ENCODE results near the gene PDE4D.
"Not testable (repeated sequence)": the region's sequence is repeated elsewhere in the genome, so short reads cannot be mapped to it uniquely, and the experiment has no call there.

PDE4D gene

DNA sequence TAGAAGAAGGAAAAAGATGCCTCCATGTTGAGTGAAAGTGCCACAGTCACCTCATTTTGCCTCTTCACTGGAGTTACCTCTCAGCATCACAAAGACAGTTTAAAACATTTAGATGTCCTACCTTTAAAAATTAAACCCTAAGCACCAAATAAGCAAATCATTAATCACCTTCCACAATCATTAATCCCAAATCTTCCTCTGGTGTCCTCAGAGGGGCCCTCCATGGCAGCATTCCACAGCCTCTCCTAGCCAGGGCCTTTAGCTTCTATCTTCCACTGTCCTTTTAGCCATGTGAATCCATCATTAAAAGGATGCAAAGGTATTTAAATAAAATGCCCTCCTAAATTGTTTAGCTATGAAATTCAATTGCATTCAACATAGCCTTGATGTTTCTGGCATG lies 310.8 kb downstream of the PDE4D start:
- DNase-seq (ENCODE audit: low spot score), result no peak

GRCh38 chr5:59579824-59580167 lies 313.7 kb downstream of the PDE4D start:
- no peak for DNase-seq (ENCODE audit: low spot score)

GRCh38 chr5:59579101-59579823 lies 314.3 kb downstream of the PDE4D start:
- DNase-seq (ENCODE audit: low spot score), result no peak

GRCh38 chr5:59577485-59577884 lies 316.0 kb downstream of the PDE4D start:
- no peak for DNase-seq (ENCODE audit: low spot score)

- DNase-seq (ENCODE audit: low spot score), result no peak
Observed at GRCh38 chr5:59575648-59576445, 317.7 kb downstream of the PDE4D start.

DNA sequence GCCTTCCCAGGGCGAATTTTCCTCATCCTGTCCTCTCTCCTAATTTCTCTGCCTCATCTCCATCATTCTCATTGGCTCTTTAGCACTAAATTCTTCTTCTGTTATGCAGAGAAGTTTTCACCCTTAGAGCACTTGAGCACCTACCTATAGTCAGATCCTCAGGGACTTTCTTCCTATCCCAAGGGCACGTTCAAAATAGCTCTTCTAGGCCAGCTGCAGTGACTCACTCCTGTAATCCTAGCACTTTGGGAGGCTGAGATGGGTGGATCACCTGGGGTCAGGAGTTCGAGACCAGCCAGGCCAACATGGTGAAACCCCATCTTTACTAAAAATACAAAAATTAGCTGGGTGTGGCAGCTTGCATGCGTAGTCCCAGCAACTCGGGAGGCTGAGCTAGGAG lies 320.0 kb downstream of the PDE4D start:
- not testable (repeated sequence) for DNase-seq (ENCODE audit: low spot score)

GRCh38 chr5:59571067-59571466 lies 322.5 kb downstream of the PDE4D start:
- no peak for DNase-seq (ENCODE audit: low spot score)

DNA sequence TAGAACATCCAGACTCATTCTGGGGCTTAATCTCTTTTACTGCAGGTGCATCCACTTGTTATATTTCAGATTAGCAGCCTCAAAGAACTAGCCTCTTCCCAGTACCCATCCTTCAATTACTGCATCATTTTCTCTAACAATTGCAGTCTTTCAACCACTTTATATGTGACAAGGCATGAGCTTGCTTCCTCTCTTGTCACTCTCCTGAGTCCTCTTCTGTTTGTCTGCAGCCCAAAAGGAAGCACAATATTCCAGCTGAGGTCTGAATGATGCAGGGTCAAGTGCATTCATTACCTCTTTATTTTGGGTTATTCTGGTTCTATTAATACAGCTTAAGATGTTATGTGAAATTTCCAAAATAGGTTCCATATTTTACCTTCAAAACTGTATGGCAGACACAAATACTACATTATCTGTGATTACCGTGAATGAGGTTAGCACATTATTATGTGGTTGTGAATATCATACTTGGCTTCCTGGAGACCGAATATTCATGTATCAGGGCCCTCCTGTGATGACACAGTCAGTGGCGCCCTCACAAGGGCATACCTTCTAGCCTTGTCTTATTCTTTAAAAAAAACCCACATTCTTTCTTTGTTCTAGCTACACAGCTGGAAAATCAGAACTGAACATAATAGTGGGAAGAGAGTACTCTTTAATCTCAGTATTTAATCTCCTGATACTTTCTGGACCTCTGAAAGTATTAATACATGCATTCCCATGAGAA lies 323.8 kb downstream of the PDE4D start:
- DNase-seq (ENCODE audit: low spot score), result no peak

GRCh38 chr5:59569158-59569557 lies 324.4 kb downstream of the PDE4D start:
- no peak for DNase-seq (ENCODE audit: low spot score)

GRCh38 chr5:59568161-59568560 lies 325.4 kb downstream of the PDE4D start:
- DNase-seq (ENCODE audit: low spot score), result no peak

GRCh38 chr5:59565551-59565950 lies 328.0 kb downstream of the PDE4D start:
- no peak for DNase-seq (ENCODE audit: low spot score)

- DNase-seq (ENCODE audit: low spot score), result no peak
Observed at GRCh38 chr5:59564895-59565294, 328.6 kb downstream of the PDE4D start.

DNA sequence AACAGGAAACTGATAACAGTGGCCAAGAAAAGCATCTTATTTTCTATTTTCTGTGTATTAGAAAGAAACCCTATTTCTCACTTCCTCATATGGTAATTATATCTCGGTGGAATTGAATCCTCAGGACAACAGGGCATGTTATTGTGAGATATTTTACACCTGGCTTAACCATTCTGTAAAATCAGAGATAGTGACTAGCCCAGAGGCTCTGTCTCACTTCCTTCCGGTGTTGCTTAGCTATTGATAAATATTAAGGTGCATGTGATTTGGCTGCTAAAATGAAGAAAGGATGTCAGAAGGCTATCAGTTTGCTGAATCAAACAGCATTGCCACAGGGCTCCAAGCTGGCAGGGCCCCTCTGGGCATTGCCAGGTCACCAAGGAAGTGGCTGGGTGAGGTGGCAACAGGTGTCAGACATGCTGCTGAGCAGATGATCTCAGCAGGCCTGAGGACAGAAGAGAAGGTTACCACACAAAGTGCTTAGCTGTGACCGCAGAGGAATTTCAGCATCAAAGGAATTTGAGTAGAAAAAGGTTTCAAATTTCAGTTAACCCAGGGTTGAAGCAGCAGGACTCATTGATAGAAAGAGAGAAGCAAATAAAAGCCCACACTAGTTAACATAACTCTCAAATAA lies 330.7 kb downstream of the PDE4D start:
- DNase-seq (ENCODE audit: low spot score), result peak; percentile 23

DNA sequence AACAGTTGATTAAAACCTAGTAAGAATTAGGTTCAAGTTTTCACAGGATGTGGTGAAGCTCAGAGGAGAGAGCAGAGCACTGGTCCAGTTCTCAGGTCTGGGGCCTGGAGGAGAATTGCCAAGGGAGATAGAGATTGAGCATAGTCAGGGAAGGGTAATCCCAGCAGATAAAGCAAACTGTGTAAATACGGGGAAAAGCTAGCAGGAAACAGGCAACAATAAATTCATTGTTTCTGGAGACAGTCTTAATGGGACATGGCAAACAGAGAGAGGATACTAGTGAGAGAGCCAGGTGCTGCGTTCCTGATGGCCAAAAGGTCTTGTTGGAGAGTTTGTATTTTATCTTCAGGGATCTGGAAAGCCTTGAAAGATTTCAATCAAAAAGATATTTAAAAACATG lies 333.0 kb downstream of the PDE4D start:
- DNase-seq (ENCODE audit: low spot score), result no peak

DNA sequence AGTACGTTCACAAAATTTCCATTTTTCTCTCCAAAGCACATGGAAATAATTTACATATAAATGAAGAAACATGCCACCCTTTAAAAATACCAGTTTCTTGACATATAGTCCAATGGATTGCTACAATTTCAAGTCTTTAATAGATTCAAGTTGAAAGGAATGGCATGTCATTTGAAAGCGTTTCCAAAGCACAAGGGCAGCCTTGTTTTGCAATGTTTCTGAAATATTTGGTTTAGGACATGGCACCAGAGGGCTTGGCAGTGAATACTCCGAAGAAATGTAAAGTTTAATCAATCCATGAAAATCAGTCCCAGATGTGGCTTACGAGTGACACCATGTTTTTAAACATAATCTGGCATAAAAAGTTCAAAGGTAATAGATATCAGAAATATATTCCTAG lies 333.7 kb downstream of the PDE4D start:
- no peak for DNase-seq (ENCODE audit: low spot score)

DNA sequence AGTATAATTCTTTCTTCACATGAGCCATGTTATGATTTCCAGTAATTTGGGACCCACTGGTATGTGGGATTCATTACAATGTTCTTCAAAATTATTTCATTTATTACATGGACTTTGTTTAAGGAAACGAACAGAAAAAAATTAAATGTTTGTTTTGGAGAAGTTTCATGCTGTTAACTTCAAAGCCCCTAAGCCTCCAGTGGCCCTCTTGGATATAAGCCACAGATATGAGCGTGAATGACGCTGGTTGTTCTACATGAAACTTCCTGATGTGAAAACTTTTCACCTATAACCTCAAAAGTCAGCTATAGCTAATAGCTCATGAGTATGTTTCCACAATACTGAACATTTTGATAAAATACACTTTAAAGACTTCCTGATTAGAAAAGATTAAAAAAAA lies 334.2 kb downstream of the PDE4D start:
- DNase-seq (ENCODE audit: low spot score), result no peak

- DNase-seq (ENCODE audit: low spot score), result no peak
Observed at GRCh38 chr5:59558501-59558900, 335.0 kb downstream of the PDE4D start.

DNA sequence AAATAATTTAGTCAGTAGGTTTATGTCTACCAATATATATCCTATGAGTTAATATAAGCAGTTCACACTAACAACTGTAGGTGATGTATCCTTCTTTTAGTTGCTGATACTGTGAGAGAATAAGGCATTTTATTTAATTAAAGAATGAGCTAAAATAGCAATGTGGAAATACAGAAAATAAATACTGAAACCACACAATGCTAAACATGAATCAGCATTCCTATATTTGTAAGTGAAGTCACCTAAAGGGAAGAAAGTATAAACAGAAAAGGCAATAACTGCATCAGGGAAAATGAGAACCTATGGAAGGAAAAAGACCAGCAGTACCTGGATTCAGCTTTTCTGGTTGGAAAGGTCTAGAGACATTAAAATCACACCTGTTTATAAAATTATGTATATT lies 336.0 kb downstream of the PDE4D start:
- no peak for DNase-seq (ENCODE audit: low spot score)

- no peak for DNase-seq (ENCODE audit: low spot score)
Observed at GRCh38 chr5:59555596-59555995, 337.9 kb downstream of the PDE4D start.

- DNase-seq (ENCODE audit: low spot score), result no peak
Observed at GRCh38 chr5:59554501-59554900, 339.0 kb downstream of the PDE4D start.

GRCh38 chr5:59553992-59554391 lies 339.5 kb downstream of the PDE4D start:
- no peak for DNase-seq (ENCODE audit: low spot score)

DNA sequence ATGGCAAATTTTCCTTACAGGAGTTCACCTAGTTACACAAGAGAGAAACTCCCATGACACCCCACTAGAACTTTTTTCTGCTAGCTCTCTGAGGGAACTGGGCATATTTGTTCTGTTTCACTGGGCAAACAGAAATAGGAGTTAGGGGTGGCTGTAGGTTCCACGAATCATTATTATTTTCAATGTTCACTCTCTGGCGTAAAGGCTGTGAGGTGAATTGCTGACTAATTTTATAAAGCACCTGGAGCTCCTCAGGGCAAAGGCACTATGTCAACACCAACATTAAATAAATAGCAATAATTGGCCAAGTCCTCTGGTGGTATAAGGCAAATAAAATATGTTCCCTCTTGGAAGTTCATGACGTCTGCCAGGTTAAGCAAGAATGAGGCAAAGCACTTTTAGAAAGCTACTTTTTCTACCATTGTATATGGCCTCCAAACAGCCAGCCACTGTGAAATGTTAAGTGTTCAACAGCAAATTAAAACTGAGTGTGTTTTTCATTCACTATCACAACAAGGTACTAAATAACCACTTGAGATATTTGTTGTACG lies 344.6 kb downstream of the PDE4D start:
- peak; percentile 9 for DNase-seq (ENCODE audit: low spot score)
